Activated CD8-positive, alpha-beta T cell treated with anti-CD3 and anti-CD28 coated beads for 36 hours (primary cell): ENCODE measurements around the gene TMEM178B. TPM values are rescaled to one million over a fixed set of nuclear protein-coding genes. Genes with fewer than 3 reads are reported as not detected.

Source experiments
- ATAC-seq: fragments of 200-7000 bp; cut with Tn5 transposase; one replicate; pipeline ENCODE4 v1.10.0; 2021; ENCODE audit warnings: mild to moderate bottlenecking, moderate library complexity
- CTCF ChIA-PET: fragments of 350-600 bp; sonication (Branson Sonifier 250); formaldehyde crosslinking; loops from one replicate; lab custom pipeline; 2021; ENCODE audit warnings: antibody characterized with exemption; lab: Charles Lee
- POLR2A ChIA-PET: fragments of 350-600 bp; sonication (Branson Sonifier 250); formaldehyde crosslinking; loops from one replicate; lab custom pipeline; 2021; ENCODE audit warnings: antibody characterized with exemption; lab: Charles Lee
- DNase-seq: peaks from one replicate; pipeline ENCODE4 v3.0.0-alpha.2; 2020
- H3K27ac Mint-ChIP-seq: one replicate; pipeline ENCODE4 v1.8.0; 2021; ENCODE audit warnings: mild to moderate bottlenecking, mixed read lengths
- H3K27me3 Mint-ChIP-seq: one replicate; pipeline ENCODE4 v1.8.0; 2021; ENCODE audit warnings: mixed read lengths
- H3K36me3 Mint-ChIP-seq: one replicate; pipeline ENCODE4 v1.8.0; 2021; ENCODE audit warnings: low read depth, mixed read lengths
- H3K4me1 Mint-ChIP-seq: one replicate; pipeline ENCODE4 v1.8.0; 2021; ENCODE audit warnings: low read depth, mixed read lengths
- H3K4me3 Mint-ChIP-seq: one replicate; pipeline ENCODE4 v1.8.0; 2021; ENCODE audit warnings: mild to moderate bottlenecking, moderate library complexity, mixed read lengths
- H3K9me3 Mint-ChIP-seq: one replicate; pipeline ENCODE4 v1.8.0; 2021; ENCODE audit warnings: mixed read lengths
- intact Hi-C: fragments of 100-400 bp; cut with micrococcal nuclease; formaldehyde crosslinking; loops from one replicate; pipeline ENCODE4 v1.10.0; 2022
- total RNA-seq, 2 experiments: library from RNA; stranded (reverse); gene quantifications; one replicate each; pipeline ENCODE4 v1.2.3, GENCODE V29; 2021
- TF ChIP-seq, protein P1 (sequence below): fragments of 200-600 bp; IDR thresholded peaks from one replicate; pipeline ENCODE4 v1.8.0; 2022; ENCODE audit warnings: antibody characterized with exemption, mild to moderate bottlenecking

The TMEM178B gene
- total RNA-seq, 2 experiments from 2014 or later: 0.34 to 1.1 TPM

- ATAC-seq (no peak), DNase-seq (no peak)
- Mint-ChIP-seq H3K4me1 (no peaks in the 10 kb centered on the region), H3K9me3 (no peaks in the 10 kb centered on the region), H3K27ac (no peak overlapping the region), H3K27me3 (peaks cover 7% of the 10 kb centered on the region), H3K36me3 (no peaks in the 10 kb centered on the region), H3K4me3 (no peak overlapping the region)
- ChIA-PET CTCF (no interaction called here), POLR2A (no interaction called here)
- intact Hi-C loops: no loop called here
- TF ChIP-seq, protein P1, sequence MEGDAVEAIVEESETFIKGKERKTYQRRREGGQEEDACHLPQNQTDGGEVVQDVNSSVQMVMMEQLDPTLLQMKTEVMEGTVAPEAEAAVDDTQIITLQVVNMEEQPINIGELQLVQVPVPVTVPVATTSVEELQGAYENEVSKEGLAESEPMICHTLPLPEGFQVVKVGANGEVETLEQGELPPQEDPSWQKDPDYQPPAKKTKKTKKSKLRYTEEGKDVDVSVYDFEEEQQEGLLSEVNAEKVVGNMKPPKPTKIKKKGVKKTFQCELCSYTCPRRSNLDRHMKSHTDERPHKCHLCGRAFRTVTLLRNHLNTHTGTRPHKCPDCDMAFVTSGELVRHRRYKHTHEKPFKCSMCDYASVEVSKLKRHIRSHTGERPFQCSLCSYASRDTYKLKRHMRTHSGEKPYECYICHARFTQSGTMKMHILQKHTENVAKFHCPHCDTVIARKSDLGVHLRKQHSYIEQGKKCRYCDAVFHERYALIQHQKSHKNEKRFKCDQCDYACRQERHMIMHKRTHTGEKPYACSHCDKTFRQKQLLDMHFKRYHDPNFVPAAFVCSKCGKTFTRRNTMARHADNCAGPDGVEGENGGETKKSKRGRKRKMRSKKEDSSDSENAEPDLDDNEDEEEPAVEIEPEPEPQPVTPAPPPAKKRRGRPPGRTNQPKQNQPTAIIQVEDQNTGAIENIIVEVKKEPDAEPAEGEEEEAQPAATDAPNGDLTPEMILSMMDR: no peak
Observed at GRCh38 chr7:141122736-141123135, 48.9 kb downstream of the TMEM178B start.

- no peaks in the 10 kb centered on the region for H3K4me1 Mint-ChIP-seq
- no peak overlapping the region for H3K4me3 Mint-ChIP-seq
- H3K36me3 Mint-ChIP-seq: no peaks in the 10 kb centered on the region
- H3K27me3 Mint-ChIP-seq: peaks cover 7% of the 10 kb centered on the region
- no peaks in the 10 kb centered on the region for H3K9me3 Mint-ChIP-seq
- TF ChIP-seq, protein P1: no peak
- no peak overlapping the region for H3K27ac Mint-ChIP-seq
- POLR2A ChIA-PET: no interaction called here
- ATAC-seq: no peak
- intact Hi-C loops: no loop called here
- DNase-seq: no peak
- CTCF ChIA-PET: no interaction called here
Observed at GRCh38 chr7:141123522-141123921, 49.7 kb downstream of the TMEM178B start.

GRCh38 chr7:141126107-141126506 lies 52.2 kb downstream of the TMEM178B start:
- no peak for DNase-seq
- H3K27me3 Mint-ChIP-seq: peaks cover 7% of the 10 kb centered on the region
- H3K27ac Mint-ChIP-seq: no peak overlapping the region
- intact Hi-C loops: no loop called here
- H3K9me3 Mint-ChIP-seq: no peaks in the 10 kb centered on the region
- H3K36me3 Mint-ChIP-seq: no peaks in the 10 kb centered on the region
- TF ChIP-seq, protein P1: no peak
- ChIA-PET POLR2A (no interaction called here), CTCF (interaction anchor here (0.8 kb wide), 1 partner anchor 11 kb away, joined by 3 read pairs; no protein-coding TSS in a partner anchor)
- H3K4me1 Mint-ChIP-seq: no peaks in the 10 kb centered on the region
- H3K4me3 Mint-ChIP-seq: no peak overlapping the region
- no peak for ATAC-seq

GRCh38 chr7:141128506-141128905 lies 54.6 kb downstream of the TMEM178B start:
- intact Hi-C loops: no loop called here
- peaks cover 6% of the 10 kb centered on the region for H3K9me3 Mint-ChIP-seq
- no peaks in the 10 kb centered on the region for H3K36me3 Mint-ChIP-seq
- peaks cover 12% of the 10 kb centered on the region for H3K27me3 Mint-ChIP-seq
- ChIA-PET POLR2A (no interaction called here), CTCF (no interaction called here)
- no peak overlapping the region for H3K27ac Mint-ChIP-seq
- TF ChIP-seq, protein P1: no peak
- H3K4me3 Mint-ChIP-seq: no peak overlapping the region
- no peaks in the 10 kb centered on the region for H3K4me1 Mint-ChIP-seq
- DNase-seq: no peak
- ATAC-seq: no peak

DNA sequence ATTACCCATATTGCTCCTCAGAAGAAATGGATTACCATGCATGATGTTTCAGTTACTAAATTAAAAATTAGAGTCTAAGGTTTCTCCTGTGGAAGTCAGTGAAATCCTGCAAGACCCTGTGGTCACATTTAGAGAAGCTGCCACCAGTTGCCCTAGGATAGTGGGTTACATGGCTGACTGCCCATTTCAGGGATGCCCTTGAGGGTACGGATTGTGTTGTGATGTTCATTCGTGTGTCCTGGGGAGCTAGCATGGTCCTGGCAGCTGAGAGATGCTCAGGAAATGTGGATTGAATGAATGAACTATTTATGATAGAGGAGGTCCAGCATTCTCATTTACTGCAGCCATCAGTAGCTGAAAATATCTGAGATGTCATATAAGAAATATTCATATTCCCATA lies 55.1 kb downstream of the TMEM178B start:
- H3K4me1 Mint-ChIP-seq: no peaks in the 10 kb centered on the region
- ChIA-PET CTCF (no interaction called here), POLR2A (no interaction called here)
- H3K4me3 Mint-ChIP-seq: no peak overlapping the region
- intact Hi-C loops: no loop called here
- TF ChIP-seq, protein P1: no peak
- peaks cover 12% of the 10 kb centered on the region for H3K27me3 Mint-ChIP-seq
- peaks cover 10% of the 10 kb centered on the region for H3K9me3 Mint-ChIP-seq
- H3K27ac Mint-ChIP-seq: no peak overlapping the region
- ATAC-seq: no peak
- DNase-seq: no peak
- no peaks in the 10 kb centered on the region for H3K36me3 Mint-ChIP-seq
